CD4-positive, alpha-beta T cell treated with Interferon gamma for 1 hour (primary cell): ENCODE results near the gene SEMA4D.

Experiments used
- DNase-seq: peaks from one replicate; pipeline ENCODE4 v3.0.0-alpha.2; 2020

SEMA4D gene

DNA sequence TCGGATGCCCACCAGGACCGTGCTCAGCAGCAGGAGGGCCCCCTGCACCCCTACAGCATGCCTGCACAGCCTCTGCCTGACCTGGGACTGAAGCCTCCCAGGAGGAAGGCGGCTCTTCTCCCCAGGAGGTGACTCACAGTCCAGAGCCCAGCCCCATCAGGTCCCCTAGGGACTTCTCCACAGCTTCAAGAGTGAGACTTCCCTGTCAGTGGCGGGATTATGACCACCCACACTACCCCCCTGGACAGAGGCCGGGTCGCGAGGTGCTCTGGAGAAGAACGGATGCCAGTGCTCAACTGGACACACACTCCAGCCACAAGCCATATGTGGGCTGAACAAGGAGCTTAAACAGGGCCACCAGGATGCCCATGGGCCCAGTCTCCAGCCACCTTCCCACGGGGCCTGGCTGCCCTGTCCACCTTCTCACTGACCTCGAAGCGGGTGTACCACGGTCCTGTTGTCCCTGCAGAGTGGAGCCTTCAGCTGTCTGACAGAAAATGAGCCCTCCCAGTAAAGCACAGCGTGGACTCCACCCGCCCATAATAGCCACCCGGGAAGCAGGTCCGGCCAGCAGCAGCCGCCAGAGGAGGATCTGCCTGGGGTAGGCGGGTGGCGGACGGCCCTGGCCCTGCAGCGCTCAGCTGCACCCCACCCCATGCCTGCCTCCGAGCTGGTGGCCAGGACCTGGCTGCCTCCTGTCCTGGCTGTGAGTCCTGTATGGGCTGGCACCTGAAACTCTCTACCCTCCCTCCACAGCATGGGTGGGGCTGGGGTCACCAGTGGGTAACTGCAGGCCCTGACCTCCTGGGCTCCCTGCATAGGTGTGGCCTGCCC is 54.7 kb downstream of the SEMA4D start:
- no peak for DNase-seq

DNA sequence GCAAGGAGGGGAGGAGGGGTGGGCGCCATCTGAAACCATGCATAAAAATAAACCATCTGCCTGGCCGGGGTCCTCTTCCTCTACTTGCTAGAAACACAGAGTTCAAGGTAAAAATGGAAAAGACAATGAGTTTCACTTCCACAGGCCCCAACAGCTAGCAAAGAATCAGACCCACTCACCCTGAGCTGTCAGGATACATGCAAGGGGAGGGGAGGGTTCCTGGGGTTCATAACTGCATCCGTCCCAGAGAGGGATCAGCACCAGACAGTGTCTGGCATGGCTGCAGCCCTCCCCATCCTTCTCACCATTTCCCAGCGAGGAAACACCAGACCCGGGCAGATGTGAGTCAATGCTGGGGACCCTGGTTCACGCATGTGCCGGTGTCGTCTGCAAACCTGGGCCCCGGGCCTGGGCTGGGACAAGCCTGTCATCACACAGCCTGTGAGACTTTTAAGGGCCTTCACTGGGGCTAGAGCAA is 55.4 kb downstream of the SEMA4D start:
- DNase-seq: no peak

DNA sequence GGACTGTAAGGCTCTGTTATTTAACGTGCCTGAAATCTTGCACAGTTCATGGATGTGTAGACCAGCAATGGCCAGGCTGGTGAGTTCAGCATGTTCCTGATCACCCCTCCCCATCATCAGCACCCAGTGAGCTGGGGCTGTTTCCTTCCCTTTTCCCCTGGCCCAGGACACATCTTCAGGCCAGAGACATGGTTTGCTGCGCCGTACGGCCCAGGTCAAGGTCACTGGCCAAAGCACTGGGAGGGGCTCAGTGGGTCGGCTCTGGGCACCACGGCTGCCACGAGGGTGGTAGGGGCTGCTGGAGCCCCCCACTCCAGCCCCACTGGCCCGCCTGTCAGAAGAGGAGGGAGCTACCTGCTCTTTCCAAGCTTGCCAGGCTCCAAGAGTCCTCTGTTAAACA is 55.9 kb downstream of the SEMA4D start:
- no peak for DNase-seq

DNA sequence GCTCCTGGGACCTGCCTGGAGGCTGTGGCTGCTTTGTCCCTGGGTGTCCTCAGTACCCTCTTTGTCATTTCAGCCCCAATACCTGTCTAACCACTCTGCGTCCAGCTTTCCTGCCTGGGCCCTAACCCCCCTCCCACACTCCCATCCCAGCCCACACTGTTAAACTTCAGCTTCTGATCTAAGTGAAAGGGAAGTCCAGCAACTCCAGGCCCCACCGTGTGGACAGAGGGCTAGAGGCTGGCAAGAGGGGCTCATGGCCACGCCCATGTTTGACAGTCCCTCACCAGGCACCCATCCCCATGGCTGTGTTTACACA is 56.3 kb downstream of the SEMA4D start:
- DNase-seq: no peak

DNA sequence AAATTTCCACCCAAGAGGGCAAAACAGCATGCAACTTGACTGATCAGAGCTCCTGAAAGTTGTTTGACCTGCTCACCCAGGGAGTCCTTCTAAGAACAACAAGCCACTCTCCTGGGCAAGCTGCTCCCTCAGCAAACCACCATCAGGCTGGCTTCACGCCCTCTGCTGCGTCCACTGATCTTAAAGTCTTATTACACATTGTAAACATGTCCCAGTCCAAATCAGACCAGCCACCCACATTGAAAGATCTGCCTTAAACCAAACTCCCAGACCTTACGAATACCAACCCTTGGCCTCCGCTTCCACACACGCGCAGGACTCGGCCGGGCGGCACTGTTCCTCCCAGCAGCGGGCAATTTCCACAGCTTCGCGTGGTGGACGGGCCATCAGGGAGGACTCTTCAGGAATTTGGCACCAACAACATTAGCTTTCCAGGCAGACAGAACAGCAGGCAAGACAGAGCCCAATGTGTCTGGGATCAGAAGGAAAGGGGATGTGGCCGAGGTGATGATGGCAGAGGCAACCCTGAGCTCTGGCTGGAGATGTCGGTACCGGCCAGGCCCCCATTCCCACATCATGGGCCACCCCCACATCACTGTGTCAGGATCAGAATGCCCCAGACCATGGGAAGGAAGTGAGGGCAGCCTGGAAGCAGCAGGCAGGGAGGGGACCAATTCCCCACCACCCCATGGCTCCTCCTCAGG is 56.8 kb downstream of the SEMA4D start:
- DNase-seq: no peak

DNA sequence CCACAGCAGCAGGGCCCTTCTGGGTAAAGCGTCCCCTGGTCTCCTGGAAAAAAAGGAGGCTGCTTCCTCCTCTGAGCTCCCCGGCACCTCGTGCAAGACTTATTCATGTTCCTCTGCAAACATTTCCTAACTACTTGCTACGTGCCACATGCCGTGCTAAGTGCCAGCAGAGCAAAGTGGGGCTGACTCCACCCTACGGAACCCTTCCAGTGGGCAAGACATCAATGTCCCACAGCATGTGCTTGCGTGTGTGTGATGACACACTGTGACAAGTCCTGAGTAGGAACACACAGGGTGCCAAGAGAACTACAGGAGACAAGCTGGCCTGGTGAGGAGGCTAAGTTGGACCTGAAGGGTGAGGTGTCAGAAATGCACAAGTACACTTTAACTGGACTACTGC is 57.4 kb downstream of the SEMA4D start:
- DNase-seq: peak; percentile 67

DNA sequence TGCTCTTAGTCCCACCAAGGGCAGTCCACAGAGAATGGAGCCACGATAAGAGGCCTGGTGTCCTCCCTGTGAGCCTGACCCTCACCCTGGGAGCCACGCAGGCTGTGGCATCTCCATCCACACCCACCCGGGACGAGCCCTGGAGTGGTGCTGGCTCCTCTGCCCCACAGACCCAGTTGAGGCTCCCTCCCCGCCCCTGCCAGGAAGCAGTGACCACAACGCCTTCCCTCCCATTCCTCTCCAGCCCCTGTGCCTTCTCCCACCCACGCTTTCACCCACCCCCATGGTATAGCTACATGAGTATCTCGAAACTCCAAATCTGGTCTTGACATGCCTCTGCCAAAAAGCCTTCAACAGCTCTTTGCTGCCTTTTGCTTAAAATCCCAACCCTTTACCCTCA is 57.9 kb downstream of the SEMA4D start:
- no peak for DNase-seq

DNA sequence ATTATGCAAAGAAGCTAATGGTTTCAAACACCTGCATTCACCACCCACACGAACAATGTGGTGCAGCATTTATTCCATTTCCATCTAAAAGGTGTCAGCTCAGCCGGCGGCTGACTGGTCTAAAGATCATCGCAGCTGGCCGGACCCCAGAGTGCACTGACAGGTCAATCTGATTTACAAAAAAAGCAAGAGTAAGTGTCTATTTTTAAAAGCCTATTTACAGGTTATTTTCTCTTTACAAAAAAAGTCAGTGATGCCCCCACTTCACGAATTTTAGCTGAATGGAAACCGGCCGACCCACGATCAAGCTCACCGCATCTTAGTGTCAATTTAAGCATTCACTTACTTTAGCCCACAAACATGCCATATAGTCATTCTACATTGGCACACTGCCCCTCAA is 58.3 kb downstream of the SEMA4D start:
- no peak for DNase-seq

DNA sequence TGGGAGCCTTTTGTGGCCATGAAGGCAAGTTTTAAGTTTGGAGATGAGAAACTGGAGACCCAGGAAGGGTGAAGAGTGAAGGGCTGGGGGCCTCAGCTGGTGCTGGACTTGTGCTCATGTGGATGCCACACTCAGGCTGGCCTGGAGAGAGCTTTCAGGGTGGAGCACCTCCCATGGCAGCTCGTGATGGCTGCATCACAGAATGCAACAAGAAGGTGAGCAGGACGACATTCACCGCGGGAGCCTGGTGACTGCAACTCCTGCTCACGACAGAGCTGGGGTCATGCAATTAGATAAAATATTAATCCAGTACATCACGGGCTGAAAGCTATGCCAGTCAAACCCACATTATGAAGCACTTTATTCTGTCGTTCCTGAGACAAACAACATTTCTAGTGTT is 59.7 kb downstream of the SEMA4D start:
- no peak for DNase-seq

DNA sequence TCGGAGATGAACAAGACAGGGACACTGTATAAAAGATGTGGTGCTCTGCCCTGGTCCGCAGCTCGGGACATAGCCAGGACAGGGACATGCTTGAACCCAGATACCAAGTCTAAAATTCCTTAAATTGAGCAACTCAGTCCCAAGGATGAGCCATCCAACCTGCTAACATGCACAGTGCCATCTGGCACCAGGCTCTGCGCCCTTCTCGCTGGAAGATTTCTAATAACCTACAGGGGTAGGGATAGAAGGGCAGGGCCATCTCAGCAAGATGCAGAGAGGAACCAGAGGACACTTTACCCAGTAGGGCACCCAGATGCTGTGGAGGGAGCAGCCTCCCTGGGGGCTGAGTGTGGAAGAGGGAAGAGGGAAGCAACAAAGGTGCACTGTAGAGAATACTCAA is 60.1 kb downstream of the SEMA4D start:
- DNase-seq: no peak

DNA sequence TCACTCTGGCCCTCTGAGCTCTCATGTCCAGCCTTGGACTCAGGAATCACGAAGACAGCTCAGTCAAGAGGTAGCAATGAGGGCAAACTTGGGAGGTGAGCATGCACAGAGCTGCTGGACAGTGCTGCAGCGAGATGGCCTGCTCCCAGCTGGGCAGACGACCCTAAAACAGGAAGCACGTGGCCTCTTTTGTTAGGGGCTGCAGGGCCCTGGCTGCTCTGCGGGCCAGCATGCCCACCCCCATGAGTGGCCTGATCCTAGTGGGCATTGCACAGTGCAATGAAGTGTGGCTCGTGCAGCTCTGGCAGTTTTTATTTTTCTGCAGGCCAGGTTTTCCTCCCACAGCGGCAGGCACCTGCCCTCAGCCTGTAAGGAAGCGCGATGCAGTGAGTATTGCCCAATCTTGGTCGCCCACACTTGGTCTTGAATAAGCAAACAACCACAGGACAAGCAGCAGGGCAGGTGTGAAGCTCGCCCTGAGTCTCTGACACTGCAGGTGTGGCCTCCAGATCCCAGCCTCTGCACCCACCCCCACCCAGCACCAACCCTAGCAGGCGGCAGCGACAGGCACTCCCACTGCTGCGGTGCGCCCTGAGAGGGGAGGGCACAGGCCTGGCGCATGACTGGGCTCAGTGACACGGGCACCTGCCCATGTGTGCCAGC is 60.8 kb downstream of the SEMA4D start:
- DNase-seq: peak; percentile 67

DNA sequence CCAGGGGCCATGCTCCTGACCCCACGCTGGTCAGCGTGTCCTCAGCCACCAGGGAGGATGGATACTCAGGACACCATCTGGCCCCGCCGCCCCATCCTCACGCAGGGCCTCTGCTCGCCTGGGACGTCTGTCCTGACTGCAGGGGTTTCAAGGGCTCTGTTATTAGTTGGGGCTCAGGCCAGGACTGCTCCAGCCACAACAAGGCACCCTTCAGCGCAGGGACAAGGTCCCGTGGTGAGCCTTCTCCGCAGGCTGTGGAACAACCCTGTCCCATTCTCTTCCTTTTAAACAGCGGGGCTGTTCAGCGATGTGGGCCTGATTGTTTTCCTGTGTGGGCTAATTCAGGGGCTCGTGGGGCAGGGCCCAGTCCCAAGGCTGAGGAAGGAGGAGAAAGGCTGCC is 61.6 kb downstream of the SEMA4D start:
- DNase-seq: no peak

DNA sequence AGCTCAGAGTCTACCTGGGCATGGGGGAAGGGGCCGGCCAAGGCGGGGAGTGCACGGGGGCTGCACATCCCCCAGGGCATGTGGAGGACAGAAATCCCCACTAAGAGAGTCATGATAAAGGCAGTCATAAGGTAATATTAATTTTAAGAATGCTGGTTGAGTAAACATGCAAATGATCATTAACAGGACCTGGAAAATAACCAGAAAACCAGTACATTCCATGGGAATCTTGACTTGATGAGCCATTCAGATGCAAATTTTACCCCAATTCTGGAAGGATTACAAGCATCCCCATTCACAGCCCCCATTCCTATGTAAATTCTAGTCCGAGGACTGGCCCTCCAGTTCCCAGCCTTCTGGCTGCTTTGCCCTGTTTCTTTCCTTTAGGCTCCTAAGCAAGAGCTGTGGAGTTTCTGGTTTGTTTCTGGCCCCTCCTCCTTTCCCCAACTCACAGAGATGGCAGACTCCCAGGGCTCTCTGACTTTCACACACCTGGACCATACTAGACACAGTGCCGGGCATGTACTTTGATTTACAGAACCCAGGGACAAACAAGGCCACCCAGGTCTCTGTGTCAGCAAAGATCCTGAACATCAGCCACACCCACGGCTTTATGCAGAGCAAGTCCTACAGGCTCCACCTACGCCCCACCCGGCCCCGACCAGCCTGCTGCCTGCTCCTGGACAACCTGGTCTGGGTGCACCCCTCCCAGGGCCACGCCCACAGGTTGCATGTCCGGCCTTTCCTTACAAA is 62.7 kb downstream of the SEMA4D start:
- DNase-seq: no peak

DNA sequence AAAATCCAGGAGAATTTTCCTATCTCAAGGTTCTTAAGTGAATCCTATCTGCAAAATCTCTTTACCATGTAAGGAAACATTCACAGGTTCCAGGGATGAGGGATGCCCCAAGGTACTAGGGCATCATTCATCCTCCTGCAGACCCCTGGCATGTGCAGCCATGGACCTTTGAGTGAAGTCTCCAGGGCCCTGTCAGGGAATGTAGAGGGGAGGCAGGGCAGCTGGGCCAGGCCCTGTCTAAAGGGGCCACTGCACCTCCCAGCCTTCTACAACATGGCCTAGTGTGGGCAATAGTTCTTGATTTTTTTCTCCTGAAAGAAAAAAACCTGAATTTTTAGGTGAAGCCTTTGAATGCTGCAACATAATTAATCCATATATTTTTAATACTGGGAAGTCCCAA is 63.3 kb downstream of the SEMA4D start:
- no peak for DNase-seq

DNA sequence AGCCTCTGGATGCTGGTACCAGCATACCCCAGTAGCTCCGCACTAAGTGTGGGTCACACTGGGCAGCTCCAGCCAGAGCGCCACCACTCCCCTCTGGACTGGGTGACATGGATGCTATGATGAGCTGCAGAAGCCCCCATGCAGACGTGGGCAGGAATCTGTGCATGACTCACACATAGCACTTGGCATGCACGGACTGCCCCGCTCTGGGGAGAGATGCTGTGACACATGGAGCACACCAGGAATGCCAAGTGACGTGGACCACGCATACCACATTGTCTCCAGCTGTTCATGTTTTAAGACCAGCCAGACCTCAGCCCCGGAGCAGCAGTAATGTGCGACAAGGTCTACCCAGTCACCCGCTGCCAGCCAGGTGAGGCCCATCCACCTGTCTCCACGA is 64.1 kb downstream of the SEMA4D start:
- no peak for DNase-seq

DNA sequence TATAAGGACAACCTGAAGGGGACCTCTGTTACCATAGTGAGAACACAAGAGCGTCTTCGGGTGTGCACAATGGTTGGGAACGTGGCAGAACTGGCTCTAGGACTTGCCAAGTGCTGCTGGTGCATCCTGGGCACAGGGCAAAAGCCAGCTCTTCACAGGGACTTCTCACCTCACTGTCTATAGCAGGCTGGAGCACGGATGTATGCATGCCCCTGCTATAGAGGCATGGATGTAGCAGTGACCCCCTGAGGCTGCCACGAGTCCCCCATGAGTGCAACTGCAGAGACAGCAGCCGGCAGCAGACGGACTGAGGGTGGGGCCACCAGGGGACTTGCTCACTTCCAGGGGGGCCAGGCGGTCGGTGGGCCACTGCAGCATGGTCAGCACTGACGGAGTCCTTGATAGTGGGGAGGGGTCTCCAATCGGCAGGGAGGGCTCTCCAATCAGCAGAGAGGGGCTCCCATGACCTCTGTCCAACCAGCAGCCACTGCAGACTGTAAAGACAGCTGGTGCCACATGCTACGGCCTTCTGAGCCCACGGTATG is 64.9 kb downstream of the SEMA4D start:
- no peak for DNase-seq

DNA sequence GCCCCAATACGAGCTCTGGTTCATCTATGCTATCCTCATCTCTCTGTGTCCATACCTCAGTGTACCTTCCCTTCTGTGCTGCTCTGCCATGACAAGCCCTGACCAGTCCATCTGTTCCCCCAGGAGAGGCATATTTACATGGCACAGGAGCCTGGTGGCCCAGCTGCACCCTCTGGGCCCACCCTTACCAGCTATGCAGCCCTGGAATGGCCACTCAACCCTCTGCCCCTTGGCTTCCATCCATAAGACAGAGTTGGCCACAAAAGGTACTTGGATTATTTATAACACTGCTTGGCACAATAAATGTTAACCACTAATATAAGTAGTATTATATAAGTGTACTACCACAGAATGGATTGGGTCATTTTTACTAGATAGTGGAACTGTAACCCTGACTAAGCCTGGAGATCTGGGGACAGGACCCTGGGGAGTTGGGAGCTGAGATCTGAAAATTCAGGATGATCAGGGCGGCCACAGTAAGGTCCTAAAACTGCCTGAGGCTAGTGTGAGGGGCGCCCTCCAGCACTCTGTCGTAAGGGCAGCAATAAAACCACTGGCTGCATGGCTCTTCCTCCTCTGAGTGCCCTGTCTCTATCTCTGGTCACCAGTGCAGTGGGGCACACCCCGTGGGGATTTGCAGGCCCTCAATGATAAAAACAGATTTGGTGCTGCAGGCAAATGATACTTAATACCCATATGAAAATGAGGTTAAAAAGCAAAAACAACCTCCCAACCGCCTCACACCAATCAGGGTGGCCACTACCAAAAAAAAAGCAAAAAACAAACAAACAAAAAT is 65.8 kb downstream of the SEMA4D start:
- DNase-seq: no peak

DNA sequence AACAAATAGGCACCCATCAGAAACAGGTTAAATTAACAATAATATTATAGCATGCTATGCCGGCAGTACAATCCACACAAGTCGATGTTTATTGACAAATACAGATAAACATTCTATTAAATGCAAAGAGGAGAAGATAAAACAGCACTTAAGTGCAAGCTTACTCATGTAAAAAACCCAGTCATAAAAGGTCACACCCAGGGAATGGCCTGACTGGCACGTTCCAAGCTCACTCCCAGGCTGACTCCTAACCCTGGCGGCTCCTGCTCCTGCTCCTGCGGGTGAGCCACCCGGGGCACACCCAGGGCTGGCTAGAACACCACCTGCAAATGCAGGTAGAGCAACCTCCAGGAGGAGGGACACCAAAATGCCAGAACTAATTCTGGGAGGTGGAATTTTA is 66.9 kb downstream of the SEMA4D start:
- DNase-seq: no peak

DNA sequence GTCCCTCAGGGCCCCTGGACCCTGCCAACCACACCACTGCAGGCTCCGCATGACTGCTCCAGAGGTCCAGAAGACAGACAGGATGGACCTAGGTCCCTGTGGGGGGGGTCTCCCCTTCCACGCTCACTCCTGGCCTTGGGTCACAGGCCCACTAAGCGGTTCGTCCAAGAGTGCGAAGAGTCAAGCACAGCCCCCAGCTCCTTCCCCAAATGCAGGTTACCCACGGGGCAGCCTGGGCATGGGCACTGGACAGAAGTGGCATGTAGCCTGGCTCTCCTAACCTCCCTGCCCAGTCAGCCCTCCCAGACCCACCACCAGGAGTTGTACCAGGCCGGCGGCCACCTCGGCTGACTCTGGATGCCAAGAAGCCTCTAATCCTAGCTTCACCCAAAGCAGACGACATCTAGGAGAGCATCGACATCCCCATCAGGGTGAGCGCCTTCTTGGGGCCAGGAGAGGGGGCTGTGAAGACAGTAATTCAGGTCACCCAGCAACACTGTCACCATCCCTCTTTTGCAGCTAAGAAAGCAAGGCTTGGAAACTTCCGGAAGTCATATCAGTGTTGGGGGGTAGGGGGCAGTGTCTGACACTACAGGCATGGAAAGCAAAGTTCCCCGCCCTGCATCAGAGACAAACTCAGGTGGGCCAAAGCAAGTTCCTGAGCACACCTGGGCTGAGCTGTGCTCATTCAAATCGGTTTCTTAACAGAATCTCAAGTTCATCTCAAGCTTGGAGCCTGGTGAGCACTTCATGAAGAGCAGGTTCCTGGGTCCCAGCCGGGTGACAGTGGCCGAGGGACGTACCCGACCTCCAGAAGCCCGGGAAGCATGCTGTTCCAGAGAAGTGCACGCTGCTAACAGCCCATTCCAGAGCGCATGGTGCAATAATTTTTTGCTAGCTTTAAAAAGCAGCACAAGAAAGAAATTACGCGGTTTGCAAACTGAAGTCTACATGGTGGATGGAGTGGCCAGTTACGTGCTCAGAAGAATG is 68.7 kb downstream of the SEMA4D start:
- peak; percentile 54 for DNase-seq

DNA sequence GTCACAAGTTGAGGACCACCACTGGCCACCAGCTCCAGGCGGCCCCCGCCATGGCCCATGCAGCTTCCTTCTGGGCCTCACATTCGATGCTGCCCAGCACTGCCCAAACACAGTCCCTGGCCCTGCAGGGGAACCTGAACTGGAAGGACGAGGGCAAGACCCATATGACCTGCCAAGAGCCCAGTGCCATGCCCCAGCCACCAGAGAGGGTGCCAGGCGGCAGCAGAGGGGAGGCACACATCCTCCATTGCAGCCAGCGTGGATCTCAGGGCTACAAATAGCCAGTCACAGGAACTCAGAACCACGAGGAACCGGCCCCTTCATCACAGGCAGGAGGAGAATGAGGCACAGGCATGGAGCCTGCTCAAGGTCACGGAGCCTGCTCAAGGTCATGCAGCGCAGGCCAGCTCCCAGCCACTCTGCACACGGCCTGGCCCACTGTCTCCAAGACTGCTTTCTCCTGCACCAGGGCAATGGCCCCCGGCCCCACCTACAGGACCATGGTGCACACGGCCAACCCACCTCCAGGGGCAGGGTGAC is 69.6 kb downstream of the SEMA4D start:
- DNase-seq: no peak
